GM18909 (cell line): ENCODE data around the gene XPO6.

ENCODE experiments used
- ATAC-seq: cut with Tn5 transposase; IDR thresholded peaks from one replicate; pipeline ENCODE4 v1.9.1; 2021; ENCODE audit warnings: mild to moderate bottlenecking; ENCODE audit not compliant: unreplicated experiment, poor library complexity

Gene XPO6

GRCh38 chr16:28186752-28187151, 25.0 kb downstream of the XPO6 start:
- no peak for ATAC-seq

GRCh38 chr16:28185696-28186095, 26.1 kb downstream of the XPO6 start:
- ATAC-seq, result no peak

GRCh38 chr16:28184625-28185024, 27.1 kb downstream of the XPO6 start:
- no peak for ATAC-seq

- ATAC-seq, result no peak
These were observed 27.8 kb downstream of the XPO6 start for GRCh38 chr16:28183930-28184329.

- no peak for ATAC-seq
These were observed 28.3 kb downstream of the XPO6 start for GRCh38 chr16:28183484-28183883.

- ATAC-seq, result no peak
These were observed 29.0 kb downstream of the XPO6 start for GRCh38 chr16:28182801-28183200.

GRCh38 chr16:28182183-28182582, 29.6 kb downstream of the XPO6 start:
- no peak for ATAC-seq

GRCh38 chr16:28181515-28181914, 30.2 kb downstream of the XPO6 start:
- ATAC-seq, result no peak

- ATAC-seq, result no peak
These were observed 30.9 kb downstream of the XPO6 start for GRCh38 chr16:28180655-28181460.

GRCh38 chr16:28179354-28179753, 32.4 kb downstream of the XPO6 start:
- no peak for ATAC-seq

GRCh38 chr16:28175715-28176114, 36.0 kb downstream of the XPO6 start:
- no peak for ATAC-seq

- no peak for ATAC-seq
These were observed 39.4 kb downstream of the XPO6 start for GRCh38 chr16:28172336-28172735.

- no peak for ATAC-seq
These were observed 39.9 kb downstream of the XPO6 start for GRCh38 chr16:28171816-28172215.

- no peak for ATAC-seq
These were observed 42.7 kb downstream of the XPO6 start for GRCh38 chr16:28168991-28169554.

- ATAC-seq, result no peak
These were observed 44.0 kb downstream of the XPO6 start for GRCh38 chr16:28167730-28168129.

GRCh38 chr16:28167221-28167620, 44.5 kb downstream of the XPO6 start:
- no peak for ATAC-seq

- no peak for ATAC-seq
These were observed 45.2 kb downstream of the XPO6 start for GRCh38 chr16:28166394-28167208.

- ATAC-seq, result no peak
These were observed 46.2 kb downstream of the XPO6 start for GRCh38 chr16:28165598-28165997.

GRCh38 chr16:28164140-28164539, 47.6 kb downstream of the XPO6 start:
- ATAC-seq, result no peak

GRCh38 chr16:28163699-28164098, 48.1 kb downstream of the XPO6 start:
- ATAC-seq, result no peak

GRCh38 chr16:28162326-28162877, 49.4 kb downstream of the XPO6 start:
- no peak for ATAC-seq
